Hepatic stellate cell (primary cell): Measurements from ENCODE around the gene ADGRD1.

Experiments used
- DNase-seq: peaks from one replicate; pipeline ENCODE4 v3.0.0; 2011; ENCODE audit warnings: low spot score

The ADGRD1 gene

GRCh38 chr12:131007031-131007739 is 53.5 kb downstream of the ADGRD1 start:
- no peak for DNase-seq

- DNase-seq, result no peak
Measured at GRCh38 chr12:131007740-131008117, 54.0 kb downstream of the ADGRD1 start.

GRCh38 chr12:131008131-131008912 is 54.6 kb downstream of the ADGRD1 start:
- DNase-seq, result no peak

GRCh38 chr12:131008913-131009270 is 55.2 kb downstream of the ADGRD1 start:
- no peak for DNase-seq

- DNase-seq, result no peak
Measured at GRCh38 chr12:131009595-131010395, 56.1 kb downstream of the ADGRD1 start.

- DNase-seq, result no peak
Measured at GRCh38 chr12:131010396-131011131, 56.9 kb downstream of the ADGRD1 start.

GRCh38 chr12:131011165-131012079 is 57.7 kb downstream of the ADGRD1 start:
- no peak for DNase-seq

- no peak for DNase-seq
Measured at GRCh38 chr12:131012279-131013069, 58.8 kb downstream of the ADGRD1 start.

GRCh38 chr12:131013118-131013517 is 59.4 kb downstream of the ADGRD1 start:
- no peak for DNase-seq

- DNase-seq, result no peak
Measured at GRCh38 chr12:131014343-131014742, 60.6 kb downstream of the ADGRD1 start.

- no peak for DNase-seq
Measured at GRCh38 chr12:131015581-131016337, 62.1 kb downstream of the ADGRD1 start.

GRCh38 chr12:131017477-131017991 is 63.8 kb downstream of the ADGRD1 start:
- no peak for DNase-seq

GRCh38 chr12:131018019-131018620 is 64.4 kb downstream of the ADGRD1 start:
- DNase-seq, result no peak

- DNase-seq, result no peak
Measured at GRCh38 chr12:131018808-131019397, 65.2 kb downstream of the ADGRD1 start.

GRCh38 chr12:131020326-131021153 is 66.8 kb downstream of the ADGRD1 start:
- DNase-seq, result no peak

GRCh38 chr12:131021154-131021541 is 67.4 kb downstream of the ADGRD1 start:
- DNase-seq, result no peak

GRCh38 chr12:131024026-131024425 is 70.3 kb downstream of the ADGRD1 start:
- no peak for DNase-seq
